Upper lobe of left lung (tissue), 6 donors: Measurements from ENCODE around the gene STARD7. TPM values are rescaled to one million over a fixed set of nuclear protein-coding genes. Genes with fewer than 3 reads are reported as not detected.
A peak's percentile ranks its signal among the peaks of the same experiment; 100 is the strongest.

Experiments
- ATAC-seq, 2 donors: fragments of 200-7000 bp; cut with Tn5 transposase; one replicate each; pipeline ENCODE4 v1.9.1; 2022; ENCODE audit warnings: mild to moderate bottlenecking in 2 of 2, moderate library complexity in 2 of 2; ENCODE audit not compliant: low FRiP score in 2 of 2
- DNase-seq, 2 donors: peaks; one replicate each; pipeline ENCODE4 v3.0.0-alpha.2; 2019 to 2020
- H3K27ac ChIP-seq, 4 donors: fragments of 200-600 bp; sonication (generic); one replicate each; pipeline ENCODE4 v1.5.1; 2016 to 2019
- H3K27me3 ChIP-seq, 4 donors: fragments of 200-600 bp; sonication (generic); one replicate each; pipeline ENCODE4 v1.5.1; 2017 to 2019
- H3K36me3 ChIP-seq, 4 donors: fragments of 200-600 bp; sonication (generic); one replicate each; pipeline ENCODE4 v1.5.1; 2016 to 2019
- H3K4me1 ChIP-seq, 4 donors: fragments of 200-600 bp; sonication (generic); one replicate each; pipeline ENCODE4 v1.5.1; 2018 to 2019
- H3K4me3 ChIP-seq, 4 donors: fragments of 200-600 bp; sonication (generic); one replicate each; pipeline ENCODE4 v1.5.1; 2017 to 2019; ENCODE audit warnings: mild to moderate bottlenecking in 2 of 4, moderate library complexity in 1 of 4
- H3K9me3 ChIP-seq, 4 donors: fragments of 200-600 bp; sonication (generic); one replicate each; pipeline ENCODE4 v1.5.1; 2018 to 2019
- CTCF ChIP-seq, 6 experiments: fragments of 450-650 bp in 4 of 6; fragments of 200-600 bp in 2 of 6; sonication (generic) in 2 of 6; IDR thresholded peaks; one replicate each; pipeline ENCODE4 v1.5.1; 2016 to 2019; ENCODE audit warnings: antibody characterized with exemption in 6 of 6
- EP300 ChIP-seq, 4 donors: sonication (generic); formaldehyde crosslinking; IDR thresholded peaks; one replicate each; pipeline ENCODE4 v1.5.1; 2017; ENCODE audit warnings: antibody characterized with exemption in 4 of 4, control low read depth in 2 of 4
- POLR2A ChIP-seq, 4 donors: fragments of 450-650 bp; IDR thresholded peaks; one replicate each; pipeline ENCODE4 v1.5.1; 2016 to 2017; ENCODE audit warnings: antibody characterized with exemption in 4 of 4, mild to moderate bottlenecking in 2 of 4
- POLR2AphosphoS5 ChIP-seq, 2 donors: sonication (generic); formaldehyde crosslinking; IDR thresholded peaks; one replicate each; pipeline ENCODE4 v1.5.1; 2017; ENCODE audit warnings: antibody characterized with exemption in 2 of 2
- WGBS, 2 donors: methylation state at CpG; one replicate each; pipeline ENCODE4 v1.1.5; 2017 to 2018; 5-methylcytosine and 5-hydroxymethylcytosine counted together
- total RNA-seq, 6 donors: library from RNA; depleted of rRNA in 4 of 6; stranded (reverse); fragments of >200 nt in 4 of 6; gene quantifications; one replicate each; pipeline versions ENCODE4 v1.1.0 to v1.2.1, GENCODE V29; 2016 to 2021
- donor health status: DM: no; HTN: no; CAD: no; lungs with moderate emphysema.
- donor health status: DM: no; HTN: yes; CAD: no; lungs with severe emphysema.

Gene STARD7
- total RNA-seq, 6 donors from 2014 or later: 76.4 to 226 (median 166) TPM

DNA sequence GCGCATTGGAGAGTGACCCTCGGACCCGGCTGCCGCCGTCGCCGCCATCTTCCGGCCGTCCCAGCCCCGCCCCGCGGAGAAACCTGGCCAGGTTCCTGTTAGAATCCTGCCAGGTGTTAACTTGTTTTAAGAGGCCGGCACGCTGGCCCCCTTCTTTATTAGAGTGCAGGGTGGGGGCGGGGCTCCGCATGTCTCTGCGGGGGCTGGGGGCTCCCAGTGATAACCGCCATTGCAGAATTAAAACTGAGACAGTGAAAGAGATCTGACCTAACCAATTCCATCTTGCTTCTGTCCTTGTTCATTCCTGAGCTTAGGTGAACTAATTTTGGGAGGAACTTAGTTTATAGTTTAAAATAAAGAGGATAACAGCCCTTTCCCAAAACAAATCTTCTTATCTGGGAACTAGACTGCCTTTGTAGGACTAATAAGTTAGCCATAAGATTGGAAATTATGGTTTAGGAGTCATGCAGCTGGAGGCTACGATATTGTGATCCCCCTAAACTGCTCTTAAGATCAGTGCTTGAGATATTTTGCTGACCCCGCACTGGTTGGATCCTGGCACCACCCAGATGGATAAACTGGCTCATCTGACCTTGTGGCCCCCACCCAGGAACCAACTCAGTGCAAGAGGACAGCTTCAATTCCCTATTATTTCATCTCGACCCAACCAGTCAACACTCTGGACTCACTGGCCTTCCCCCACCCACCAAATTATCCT lies 543 bp upstream of the STARD7 start:
- Histone ChIP-seq H3K9me3 (no peaks in the 10 kb centered on the region), H3K36me3 (no peaks in the 10 kb centered on the region), H3K27me3 (no peaks in the 10 kb centered on the region), H3K27ac (peak overlapping the region; percentile 91 to 97 (median 95)), H3K4me3 (peak overlapping the region; percentile 75 to 96 (median 84)), H3K4me1 (peaks cover 39 to 44% (median 40%) of the 10 kb centered on the region in 4 donors)
- 8 to 10% methylated on average over 18 to 20 of the region's 21 CpGs for whole genome bisulfite sequencing, 2 donors
- no peak for DNase-seq
- no peak for TF ChIP-seq CTCF (IDR thresholded peaks at IDR 0.05)
- TF ChIP-seq POLR2A (IDR thresholded peaks at IDR 0.05): no peak
- TF ChIP-seq POLR2AphosphoS5 (IDR thresholded peaks at IDR 0.05): no peak
- no peak for TF ChIP-seq EP300 (IDR thresholded peaks at IDR 0.05)
- ATAC-seq: no peak

DNA sequence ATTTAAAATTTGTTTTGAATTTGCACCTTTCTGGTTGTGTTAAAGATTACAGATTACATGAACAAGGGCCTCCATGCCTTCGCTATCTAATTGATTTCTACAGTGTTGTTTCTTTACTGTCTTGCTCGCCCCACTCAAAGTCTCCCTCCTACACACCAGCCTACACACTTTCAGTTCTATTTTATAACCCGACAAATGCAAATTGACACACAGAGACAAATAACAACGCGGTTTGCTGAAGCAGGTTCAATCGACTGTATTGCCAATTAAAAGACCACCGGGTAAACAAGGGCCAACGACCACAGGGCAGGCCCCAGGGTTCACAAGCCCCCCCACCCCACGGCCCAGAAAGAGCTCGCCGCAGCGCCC lies 869 bp downstream of the STARD7 start:
- H3K4me3 ChIP-seq: peak overlapping the region; percentile 75 to 96 (median 84)
- no peaks in the 10 kb centered on the region for H3K36me3 ChIP-seq
- peaks cover 49 to 58% (median 52%) of the 10 kb centered on the region in 4 donors for H3K4me1 ChIP-seq
- TF ChIP-seq EP300 (IDR thresholded peaks at IDR 0.05) (no peak), POLR2AphosphoS5 (IDR thresholded peaks at IDR 0.05) (no peak), POLR2A (IDR thresholded peaks at IDR 0.05) (no peak), CTCF (IDR thresholded peaks at IDR 0.05) (no peak)
- H3K27ac ChIP-seq: peak overlapping the region; percentile 91 to 97 (median 95)
- no peaks in the 10 kb centered on the region for H3K27me3 ChIP-seq
- 0 to 1% methylated on average over 8 of the region's 12 CpGs for WGBS, 2 donors
- ATAC-seq: no peak
- H3K9me3 ChIP-seq: no peaks in the 10 kb centered on the region
- DNase-seq: no peak

DNA sequence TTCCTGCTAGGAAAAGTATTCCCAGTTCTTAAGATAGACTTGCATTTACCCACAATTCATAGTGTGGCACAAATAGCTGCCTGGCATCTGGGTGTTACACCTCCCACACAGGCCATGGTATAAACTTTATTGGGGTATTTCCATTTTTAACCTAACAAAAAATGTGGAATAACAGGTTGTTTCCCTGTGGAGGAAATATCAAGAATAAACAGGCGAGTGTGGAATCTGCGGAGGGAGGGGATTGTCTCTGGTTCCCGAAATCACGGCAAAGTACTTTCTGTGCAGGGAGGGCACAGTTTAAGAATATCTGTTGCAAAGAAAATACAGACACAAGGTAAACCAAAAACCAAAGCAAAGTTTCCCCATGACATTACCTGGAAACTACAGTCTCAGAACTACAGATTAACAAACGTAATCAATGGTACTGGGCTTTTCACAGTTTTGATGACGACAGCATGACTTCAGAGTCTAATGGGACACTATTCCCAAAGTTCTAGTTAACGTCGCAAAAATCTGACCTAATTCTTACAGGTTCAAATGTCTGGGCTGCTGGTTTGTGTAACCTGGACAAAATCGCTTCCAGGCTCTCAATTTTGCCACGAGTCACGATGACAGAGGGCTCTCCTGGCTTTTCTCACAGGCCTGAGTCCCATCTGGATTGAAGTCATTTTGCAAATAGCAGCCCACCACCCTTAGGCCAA lies 1.4 kb downstream of the STARD7 start:
- DNase-seq (no peak), ATAC-seq (no peak)
- H3K9me3 ChIP-seq: no peaks in the 10 kb centered on the region
- H3K27me3 ChIP-seq: no peaks in the 10 kb centered on the region
- TF ChIP-seq POLR2AphosphoS5 (IDR thresholded peaks at IDR 0.05): no peak
- TF ChIP-seq POLR2A (IDR thresholded peaks at IDR 0.05): no peak
- TF ChIP-seq CTCF (IDR thresholded peaks at IDR 0.05): no peak
- TF ChIP-seq EP300 (IDR thresholded peaks at IDR 0.05): no peak
- H3K36me3 ChIP-seq: no peaks in the 10 kb centered on the region
- H3K4me3 ChIP-seq: peak overlapping the region; percentile 75 to 96 (median 84)
- peaks cover 50 to 64% (median 58%) of the 10 kb centered on the region in 4 donors for H3K4me1 ChIP-seq
- H3K27ac ChIP-seq: peak overlapping the region; percentile 91 to 97 (median 95)
- WGBS, 2 donors: 11 to 12% methylated on average over 11 of the region's 11 CpGs

DNA sequence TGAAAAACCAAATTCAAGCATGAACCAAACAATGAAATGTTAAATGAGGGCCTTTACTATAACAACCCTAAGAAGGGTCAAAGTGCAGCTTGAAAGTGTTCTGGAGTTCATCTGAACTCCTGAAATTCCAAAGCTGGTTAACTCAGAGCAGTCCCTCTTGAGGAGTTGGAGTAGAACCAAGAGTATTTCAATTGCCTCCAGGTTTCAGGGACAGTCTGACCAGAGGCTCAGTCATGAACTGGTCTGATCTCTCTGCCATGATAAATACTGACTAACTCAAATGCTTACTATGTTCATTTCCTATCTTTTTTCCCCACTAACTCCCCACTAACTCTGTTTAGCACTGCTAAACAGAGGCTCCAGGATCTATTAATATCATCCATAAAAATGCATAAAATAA lies 2.7 kb downstream of the STARD7 start:
- TF ChIP-seq CTCF (IDR thresholded peaks at IDR 0.05) (no peak), POLR2A (IDR thresholded peaks at IDR 0.05) (peak in 1 of 4 donors; percentile 42), EP300 (IDR thresholded peaks at IDR 0.05) (no peak)
- ATAC-seq (no peak), DNase-seq (no peak)
- H3K27ac ChIP-seq: peak overlapping the region; percentile 52 to 78 (median 74)
- peak overlapping the region in 1 of 4 donors; percentile 14 for H3K4me3 ChIP-seq
- no peaks in the 10 kb centered on the region for H3K27me3 ChIP-seq
- no peaks in the 10 kb centered on the region for H3K36me3 ChIP-seq
- H3K4me1 ChIP-seq: peaks cover 63 to 77% (median 71%) of the 10 kb centered on the region in 4 donors
- H3K9me3 ChIP-seq: no peaks in the 10 kb centered on the region
